Neuronal stem cell (in vitro differentiated cells): Measurements from ENCODE around the gene ARMH1.
"Not testable (repeated sequence)": the region's sequence is repeated elsewhere in the genome, so short reads cannot be mapped to it uniquely, and the experiment has no call there.

Experiments
- DNase-seq: peaks from one replicate; pipeline ENCODE4 v3.0.0-alpha.2; 2013; ENCODE audit warnings: low spot score
- H2AFZ ChIP-seq: one replicate; pipeline ENCODE4 v1.6.1; 2013; ENCODE audit warnings: mild to moderate bottlenecking, low read length, inconsistent platforms
- H2AK5ac ChIP-seq: 2 replicates; pipeline ENCODE4 v1.6.1; 2013; ENCODE audit warnings: low read depth, mild to moderate bottlenecking, inconsistent platforms, low read length, moderate library complexity, mixed read lengths
- H2BK120ac ChIP-seq: 2 replicates; pipeline ENCODE4 v1.6.1; 2013; ENCODE audit warnings: low read depth, mild to moderate bottlenecking, inconsistent platforms, low read length, moderate library complexity, mixed read lengths
- H2BK12ac ChIP-seq: one replicate; pipeline ENCODE4 v1.6.1; 2013; ENCODE audit warnings: low read length, inconsistent platforms
- H2BK15ac ChIP-seq: 2 replicates; pipeline ENCODE4 v1.6.1; 2013; ENCODE audit warnings: mild to moderate bottlenecking, low read length, inconsistent platforms, mixed read lengths
- H2BK5ac ChIP-seq: one replicate; pipeline ENCODE4 v1.6.1; 2013; ENCODE audit warnings: inconsistent platforms, mild to moderate bottlenecking, low read length, moderate library complexity
- H3K14ac ChIP-seq: one replicate; pipeline ENCODE4 v1.6.1; 2013; ENCODE audit warnings: low read length, inconsistent platforms
- H3K18ac ChIP-seq: 2 replicates; pipeline ENCODE4 v1.6.1; 2013; ENCODE audit warnings: low read length, inconsistent platforms
- H3K23ac ChIP-seq: 2 replicates; pipeline ENCODE4 v1.6.1; 2013; ENCODE audit warnings: low read depth, mild to moderate bottlenecking, mixed read lengths, low read length, inconsistent platforms; ENCODE audit not compliant: poor library complexity
- H3K27ac ChIP-seq: replicated peaks from 3 replicates; pipeline ENCODE4 v1.5.1; 2013; ENCODE audit warnings: low read length, inconsistent platforms
- H3K27me3 ChIP-seq, 3 experiments: 2 replicates each; pipeline ENCODE4 v1.6.1; 2013; ENCODE audit warnings: low read length in 3 of 3, mild to moderate bottlenecking in 2 of 3, inconsistent platforms in 1 of 3, low read depth in 1 of 3, mixed read lengths in 1 of 3, moderate library complexity in 1 of 3; ENCODE audit not compliant: control insufficient read depth in 3 of 3, insufficient read depth in 3 of 3
- H3K36me3 ChIP-seq, 2 donors: replicated peaks in 1 of 2; 2 replicates each; pipeline ENCODE4 v1.6.1; 2013; ENCODE audit warnings: low read length in 2 of 2; ENCODE audit not compliant: control insufficient read depth in 2 of 2, insufficient read depth in 2 of 2
- H3K4ac ChIP-seq: 2 replicates; pipeline ENCODE4 v1.6.1; 2013; ENCODE audit warnings: inconsistent platforms, mild to moderate bottlenecking, low read length, moderate library complexity
- H3K4me1 ChIP-seq, 2 donors: 1 replicate in 1 of 2; 2 replicates in 1 of 2; pipeline ENCODE4 v1.6.1; 2013; ENCODE audit warnings: low read length in 2 of 2, low read depth in 1 of 2; ENCODE audit not compliant: control insufficient read depth in 2 of 2, insufficient read depth in 1 of 2
- H3K4me2 ChIP-seq: one replicate; pipeline ENCODE4 v1.6.1; 2013; ENCODE audit warnings: mild to moderate bottlenecking, low read length, inconsistent platforms; ENCODE audit not compliant: insufficient read depth, poor library complexity, severe bottlenecking
- H3K4me3 ChIP-seq, 2 donors: 2 replicates each; pipeline ENCODE4 v1.5.1; 2013; ENCODE audit warnings: low read length in 2 of 2, mild to moderate bottlenecking in 2 of 2, inconsistent platforms in 1 of 2, moderate library complexity in 1 of 2
- H3K79me1 ChIP-seq: one replicate; pipeline ENCODE4 v1.6.1; 2013; ENCODE audit warnings: low read depth, mild to moderate bottlenecking, inconsistent platforms, low read length, moderate library complexity
- H3K9ac ChIP-seq: one replicate; pipeline ENCODE4 v1.6.1; 2013; ENCODE audit warnings: mild to moderate bottlenecking, low read depth, low read length, inconsistent platforms; ENCODE audit not compliant: poor library complexity
- H3K9me3 ChIP-seq, 2 donors: replicated peaks in 1 of 2; 2 replicates each; pipeline versions ENCODE3 to v1.6.1; 2013; ENCODE audit warnings: low read length in 2 of 2, mild to moderate bottlenecking in 2 of 2, inconsistent platforms in 1 of 2, low read depth in 1 of 2, mixed read lengths in 1 of 2, moderate library complexity in 1 of 2; ENCODE audit not compliant: control insufficient read depth in 2 of 2, insufficient read depth in 1 of 2
- H4K8ac ChIP-seq: one replicate; pipeline ENCODE4 v1.6.1; 2013; ENCODE audit warnings: low read depth, mild to moderate bottlenecking, inconsistent platforms, low read length, moderate library complexity
- H4K91ac ChIP-seq: one replicate; pipeline ENCODE4 v1.6.1; 2013; ENCODE audit warnings: low read length, low read depth, mild to moderate bottlenecking, inconsistent platforms; ENCODE audit not compliant: poor library complexity
- WGBS, 2 donors: extraction: QIAGEN DNeasy Blood & Tissue Kit; methylation state at CpG; one replicate each; pipeline ENCODE4 v1.1.7; 2013; ENCODE audit warnings: missing lambda C conversion rate in 2 of 2, mixed read lengths in 1 of 2; ENCODE audit not compliant: insufficient read length in 2 of 2, insufficient replicate concordance in 1 of 2; ENCODE audit errors: extremely low coverage in 2 of 2; 5-methylcytosine and 5-hydroxymethylcytosine counted together

Gene ARMH1

GRCh38 chr1:44663417-44663816 lies 11.1 kb upstream of the ARMH1 start:
- H3K27ac ChIP-seq, result no peak overlapping the region
- H3K23ac ChIP-seq, result no peak overlapping the region
- H3K9ac ChIP-seq, result no peak overlapping the region
- no peak overlapping the region for H2BK5ac ChIP-seq
- no peak overlapping the region for H3K4me3 ChIP-seq
- H3K14ac ChIP-seq, result no peak overlapping the region
- H2AK5ac ChIP-seq, result no peak overlapping the region
- no peak overlapping the region for H2AFZ ChIP-seq
- H2BK12ac ChIP-seq, result no peak overlapping the region
- no peaks in the 10 kb centered on the region for H3K4me1 ChIP-seq
- H3K36me3 ChIP-seq, result no peaks in the 10 kb centered on the region
- H4K8ac ChIP-seq, result no peak overlapping the region
- H3K79me1 ChIP-seq, result no peaks in the 10 kb centered on the region
- H4K91ac ChIP-seq, result no peak overlapping the region
- H2BK15ac ChIP-seq, result no peak overlapping the region
- no peak overlapping the region for H2BK120ac ChIP-seq
- WGBS, 2 donors, result no CpG with 5 or more reads among the region's 5 CpGs
- H3K4me2 ChIP-seq, result no peak overlapping the region
- no peak overlapping the region for H3K18ac ChIP-seq
- no peak for DNase-seq
- no peaks in the 10 kb centered on the region for H3K9me3 ChIP-seq
- no peak overlapping the region for H3K4ac ChIP-seq
- H3K27me3 ChIP-seq, result no peaks in the 10 kb centered on the region

DNA sequence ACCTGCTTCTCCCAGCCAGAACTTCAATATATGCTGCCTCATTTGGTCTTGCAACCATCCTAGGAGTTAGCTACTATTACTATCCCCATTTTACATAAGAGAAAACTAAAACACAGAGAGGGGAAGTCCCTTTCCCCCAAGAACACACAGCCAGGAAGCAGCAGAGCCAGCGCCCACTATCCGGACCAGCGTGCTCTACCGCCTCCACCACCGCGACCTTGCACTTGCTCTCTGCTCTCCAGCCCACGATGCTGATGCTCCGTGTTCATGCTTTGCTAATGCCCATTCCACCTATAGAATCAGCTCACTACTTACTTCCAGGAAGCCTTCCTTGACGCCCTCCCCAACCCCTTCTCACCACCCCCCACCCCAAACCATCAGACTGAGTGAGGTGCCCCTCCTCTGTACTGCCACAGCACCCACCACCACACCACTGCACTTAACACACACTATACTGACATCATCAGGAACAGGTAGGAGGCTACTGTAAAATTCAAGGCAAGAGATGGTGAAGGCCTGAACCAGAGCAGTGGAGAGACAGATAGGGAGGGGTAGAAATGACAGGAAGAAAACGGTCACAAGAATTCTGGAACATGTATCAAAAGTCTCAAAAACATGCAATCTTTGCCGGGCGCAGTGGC lies 9.7 kb upstream of the ARMH1 start:
- Histone ChIP-seq H3K36me3 (no peaks in the 10 kb centered on the region), H2BK15ac (no peak overlapping the region), H3K9ac (no peak overlapping the region), H3K27ac (no peak overlapping the region), H3K27me3 (no peaks in the 10 kb centered on the region), H3K4me1 (no peaks in the 10 kb centered on the region), H2BK5ac (no peak overlapping the region), H4K91ac (no peak overlapping the region), H2AFZ (no peak overlapping the region), H3K4ac (no peak overlapping the region), H2AK5ac (no peak overlapping the region), H3K9me3 (no peaks in the 10 kb centered on the region), H3K79me1 (no peaks in the 10 kb centered on the region), H2BK12ac (no peak overlapping the region), H3K4me3 (no peak overlapping the region), H4K8ac (no peak overlapping the region), H3K4me2 (no peak overlapping the region), H2BK120ac (no peak overlapping the region), H3K18ac (no peak overlapping the region), H3K14ac (no peak overlapping the region), H3K23ac (no peak overlapping the region)
- DNase-seq, result no peak
- no CpG with 5 or more reads among the region's 12 CpGs for WGBS, 2 donors

DNA sequence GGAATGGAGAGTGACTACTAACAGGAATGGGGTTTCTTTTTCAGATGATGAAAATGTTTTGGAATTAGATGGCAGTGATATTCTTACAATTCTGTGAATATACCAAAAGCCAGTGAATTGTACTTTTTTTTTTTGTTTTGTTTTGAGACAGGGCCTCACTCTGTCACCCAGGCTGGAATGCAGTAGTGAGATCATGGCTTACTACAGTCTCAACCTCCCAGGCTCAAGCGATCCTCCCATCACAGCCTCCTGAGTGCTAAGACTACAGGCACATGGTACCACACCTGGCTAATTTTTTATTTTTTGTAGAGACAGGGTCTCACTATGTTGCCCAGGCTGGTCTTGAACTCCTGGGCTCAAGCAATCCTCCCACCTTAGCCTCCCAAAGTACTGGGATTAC lies 7.8 kb upstream of the ARMH1 start:
- not testable (repeated sequence) for H4K8ac ChIP-seq, H2BK120ac ChIP-seq

DNA sequence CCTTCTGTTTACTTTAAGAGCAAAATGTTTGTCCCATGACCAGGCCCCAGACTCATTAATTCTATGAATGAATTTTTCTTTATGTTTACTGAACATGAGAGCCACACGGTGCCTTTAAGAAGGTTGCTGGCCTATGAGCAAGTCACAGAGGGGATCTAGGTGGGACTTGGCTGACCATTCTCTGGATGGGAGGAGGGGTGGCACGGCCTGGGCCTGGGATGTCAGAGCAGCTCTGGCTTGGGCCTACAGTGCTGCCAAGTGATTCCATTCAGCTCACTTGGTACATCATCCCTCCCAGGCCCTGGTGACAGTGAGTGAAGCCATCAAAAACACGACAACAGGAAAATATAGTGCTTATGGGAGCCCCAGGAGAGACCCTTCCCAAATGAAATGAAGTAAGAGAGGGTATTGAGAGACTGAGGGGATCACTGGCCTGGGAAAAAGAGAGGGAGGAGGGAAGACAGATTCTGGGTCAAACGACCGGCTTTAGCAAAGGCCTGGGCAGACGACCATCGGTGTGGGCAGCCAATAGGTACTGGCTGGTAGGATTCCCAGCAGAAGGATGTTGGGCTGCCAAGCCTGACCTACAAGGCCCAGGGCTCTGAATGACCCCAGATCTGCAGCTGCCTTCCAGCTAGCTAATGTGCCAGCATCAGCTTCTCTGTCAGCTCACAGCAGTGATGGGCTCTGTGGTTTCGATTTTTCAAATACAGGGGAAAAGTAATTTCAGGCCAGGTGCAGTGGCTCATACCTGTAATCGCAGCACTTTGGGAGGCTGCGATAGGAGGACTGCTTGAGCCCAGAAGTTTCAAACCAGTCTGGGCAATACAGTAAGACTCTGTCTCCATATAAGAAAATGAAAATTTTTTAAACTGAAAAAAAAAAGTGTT lies 3.5 kb upstream of the ARMH1 start:
- H2BK5ac ChIP-seq, result no peak overlapping the region
- H3K9ac ChIP-seq, result no peak overlapping the region
- H3K4me2 ChIP-seq, result no peak overlapping the region
- no peak overlapping the region for H2BK12ac ChIP-seq
- no peak overlapping the region for H2BK15ac ChIP-seq
- no peak overlapping the region for H3K4me3 ChIP-seq
- H3K27ac ChIP-seq, result no peak overlapping the region
- no peak overlapping the region for H3K4ac ChIP-seq
- H4K8ac ChIP-seq, result no peak overlapping the region
- WGBS, 2 donors, result no CpG with 5 or more reads among the region's 10 CpGs
- no peak overlapping the region for H3K23ac ChIP-seq
- no peak overlapping the region for H4K91ac ChIP-seq
- H3K18ac ChIP-seq, result no peak overlapping the region
- H3K14ac ChIP-seq, result no peak overlapping the region
- no peak overlapping the region for H2AK5ac ChIP-seq
- no peaks in the 10 kb centered on the region for H3K36me3 ChIP-seq
- H3K27me3 ChIP-seq, result no peaks in the 10 kb centered on the region
- DNase-seq, result no peak
- H3K4me1 ChIP-seq, result peaks cover 12 to 21% of the 10 kb centered on the region in 2 donors
- no peaks in the 10 kb centered on the region for H3K79me1 ChIP-seq
- no peak overlapping the region for H2AFZ ChIP-seq
- H2BK120ac ChIP-seq, result no peak overlapping the region
- H3K9me3 ChIP-seq, result no peaks in the 10 kb centered on the region

More for the DNA sequence above, 7.8 kb upstream of the ARMH1 start:
- H3K9me3 ChIP-seq, H3K14ac ChIP-seq, H3K9ac ChIP-seq, H3K4me3 ChIP-seq, H4K91ac ChIP-seq, H3K27me3 ChIP-seq, H2BK5ac ChIP-seq, DNase-seq, H3K18ac ChIP-seq, H3K23ac ChIP-seq, H3K4me1 ChIP-seq, H3K27ac ChIP-seq, H2BK15ac ChIP-seq, H2BK12ac ChIP-seq, H3K4ac ChIP-seq, H2AK5ac ChIP-seq, H2AFZ ChIP-seq, H3K4me2 ChIP-seq, H3K79me1 ChIP-seq, H3K36me3 ChIP-seq: not testable (repeated sequence)
- WGBS, 2 donors, result no CpG with 5 or more reads among the region's 1 CpG
